Measurements from ENCODE around the gene N4BP2L2.
"Not testable (repeated sequence)": the region's sequence is repeated elsewhere in the genome, so short reads cannot be mapped to it uniquely, and the experiment has no call there.

The N4BP2L2 gene

GRCh38 chr13:32538621-32539246 lies at the start of gene N4BP2L2:
TSS of gene N4BP2L2 (minus strand) at chr13:32538795. CDS start at chr13:32537027, 1,768 bp downstream.
- Mint-ChIP-seq H3K4me3 (peak within 1 kb of the TSS; percentile 98), H3K27ac (peak within 1 kb of the TSS; percentile 98), H3K36me3 (ENCODE audit: low read depth) (peaks cover 30% of the 10 kb centered on the region), H3K4me1 (ENCODE audit: low read depth) (peaks cover 49% of the 10 kb centered on the region), H3K27me3 (no peaks in the 10 kb centered on the region), H3K9me3 (no peaks in the 10 kb centered on the region)

GRCh38 chr13:32587811-32588170 lies 49.2 kb upstream of the N4BP2L2 start:
- Mint-ChIP-seq H3K4me1 (ENCODE audit: low read depth) (peaks cover 53% of the 10 kb centered on the region), H3K9me3 (no peaks in the 10 kb centered on the region), H3K27ac (peak overlapping the region; percentile 95), H3K27me3 (peaks cover 10% of the 10 kb centered on the region), H3K36me3 (ENCODE audit: low read depth) (no peaks in the 10 kb centered on the region), H3K4me3 (peak overlapping the region; percentile 87)

- Mint-ChIP-seq H3K4me1 (ENCODE audit: low read depth) (peaks cover 48% of the 10 kb centered on the region), H3K9me3 (no peaks in the 10 kb centered on the region), H3K4me3 (peak overlapping the region; percentile 87), H3K36me3 (ENCODE audit: low read depth) (no peaks in the 10 kb centered on the region), H3K27ac (peak overlapping the region; percentile 95), H3K27me3 (peaks cover 10% of the 10 kb centered on the region)
These were observed 48.6 kb upstream of the N4BP2L2 start for GRCh38 chr13:32587011-32587810.

- no peaks in the 10 kb centered on the region for H3K9me3 Mint-ChIP-seq
- H3K4me3 Mint-ChIP-seq, result peak within 1 kb of the TSS; percentile 87
- no peaks in the 10 kb centered on the region for H3K36me3 Mint-ChIP-seq (ENCODE audit: low read depth)
- H3K27ac Mint-ChIP-seq, result peak within 1 kb of the TSS; percentile 95
- H3K27me3 Mint-ChIP-seq, result peaks cover 10% of the 10 kb centered on the region
- H3K4me1 Mint-ChIP-seq (ENCODE audit: low read depth), result peaks cover 41% of the 10 kb centered on the region
These were observed 47.7 kb upstream of the N4BP2L2 start, which contains the start of gene PDS5B for GRCh38 chr13:32586080-32586900. TSS of gene PDS5B (plus strand) at chr13:32586452. CDS start at chr13:32648773, 62,321 bp downstream.

GRCh38 chr13:32585550-32586079 lies 47.0 kb upstream of the N4BP2L2 start:
- H3K36me3 Mint-ChIP-seq (ENCODE audit: low read depth), result no peaks in the 10 kb centered on the region
- peaks cover 40% of the 10 kb centered on the region for H3K4me1 Mint-ChIP-seq (ENCODE audit: low read depth)
- peaks cover 10% of the 10 kb centered on the region for H3K27me3 Mint-ChIP-seq
- H3K4me3 Mint-ChIP-seq, result peak overlapping the region; percentile 87
- no peaks in the 10 kb centered on the region for H3K9me3 Mint-ChIP-seq
- H3K27ac Mint-ChIP-seq, result peak overlapping the region; percentile 70

- no peak overlapping the region for H3K27ac Mint-ChIP-seq
- H3K36me3 Mint-ChIP-seq (ENCODE audit: low read depth), result no peaks in the 10 kb centered on the region
- H3K27me3 Mint-ChIP-seq, result peaks cover 10% of the 10 kb centered on the region
- H3K9me3 Mint-ChIP-seq, result no peaks in the 10 kb centered on the region
- no peak overlapping the region for H3K4me3 Mint-ChIP-seq
- H3K4me1 Mint-ChIP-seq (ENCODE audit: low read depth), result peaks cover 15% of the 10 kb centered on the region
These were observed 44.4 kb upstream of the N4BP2L2 start for GRCh38 chr13:32582991-32583390.

GRCh38 chr13:32582281-32582680 lies 43.7 kb upstream of the N4BP2L2 start:
- no peak overlapping the region for H3K4me3 Mint-ChIP-seq

GRCh38 chr13:32581177-32581786 lies 42.7 kb upstream of the N4BP2L2 start:
- Mint-ChIP-seq H3K36me3 (ENCODE audit: low read depth) (no peaks in the 10 kb centered on the region), H3K4me1 (ENCODE audit: low read depth) (peaks cover 11% of the 10 kb centered on the region), H3K27me3 (peaks cover 10% of the 10 kb centered on the region), H3K4me3 (no peak overlapping the region), H3K27ac (no peak overlapping the region), H3K9me3 (peaks cover 10% of the 10 kb centered on the region)

More at GRCh38 chr13:32582281-32582680, 43.7 kb upstream of the N4BP2L2 start:
- H3K36me3 Mint-ChIP-seq (ENCODE audit: low read depth), result no peaks in the 10 kb centered on the region
- H3K27me3 Mint-ChIP-seq, result peaks cover 10% of the 10 kb centered on the region
- H3K4me1 Mint-ChIP-seq (ENCODE audit: low read depth), result peaks cover 11% of the 10 kb centered on the region
- H3K9me3 Mint-ChIP-seq, result peaks cover 3% of the 10 kb centered on the region
- H3K27ac Mint-ChIP-seq, result no peak overlapping the region

GRCh38 chr13:32577032-32577431 lies 38.4 kb upstream of the N4BP2L2 start:
- Mint-ChIP-seq H3K36me3 (ENCODE audit: low read depth) (no peaks in the 10 kb centered on the region), H3K4me3 (no peak overlapping the region), H3K4me1 (ENCODE audit: low read depth) (no peaks in the 10 kb centered on the region), H3K27me3 (no peaks in the 10 kb centered on the region), H3K27ac (no peak overlapping the region), H3K9me3 (peaks cover 10% of the 10 kb centered on the region)

GRCh38 chr13:32575687-32576086 lies 37.1 kb upstream of the N4BP2L2 start:
- H3K27me3 Mint-ChIP-seq; H3K27ac Mint-ChIP-seq; H3K4me1 Mint-ChIP-seq (ENCODE audit: low read depth); H3K4me3 Mint-ChIP-seq; H3K36me3 Mint-ChIP-seq (ENCODE audit: low read depth); H3K9me3 Mint-ChIP-seq: not testable (repeated sequence)

GRCh38 chr13:32560842-32561241 lies 22.2 kb upstream of the N4BP2L2 start:
- H3K27me3 Mint-ChIP-seq; H3K36me3 Mint-ChIP-seq (ENCODE audit: low read depth); H3K4me3 Mint-ChIP-seq; H3K27ac Mint-ChIP-seq; H3K4me1 Mint-ChIP-seq (ENCODE audit: low read depth): not testable (repeated sequence)
- H3K9me3 Mint-ChIP-seq, result peaks cover 18% of the 10 kb centered on the region

GRCh38 chr13:32555613-32556012 lies 17.0 kb upstream of the N4BP2L2 start:
- no peak overlapping the region for H3K4me3 Mint-ChIP-seq
- peak overlapping the region; percentile 57 for H3K27ac Mint-ChIP-seq
- H3K9me3 Mint-ChIP-seq, result peaks cover 3% of the 10 kb centered on the region
- H3K4me1 Mint-ChIP-seq (ENCODE audit: low read depth), result peaks cover 4% of the 10 kb centered on the region
- peaks cover 3% of the 10 kb centered on the region for H3K27me3 Mint-ChIP-seq
- H3K36me3 Mint-ChIP-seq (ENCODE audit: low read depth), result no peaks in the 10 kb centered on the region

- H3K27ac Mint-ChIP-seq, result no peak overlapping the region
- H3K27me3 Mint-ChIP-seq, result peaks cover 3% of the 10 kb centered on the region
- peaks cover 4% of the 10 kb centered on the region for H3K4me1 Mint-ChIP-seq (ENCODE audit: low read depth)
- no peaks in the 10 kb centered on the region for H3K9me3 Mint-ChIP-seq
- no peaks in the 10 kb centered on the region for H3K36me3 Mint-ChIP-seq (ENCODE audit: low read depth)
- H3K4me3 Mint-ChIP-seq, result no peak overlapping the region
These were observed 15.1 kb upstream of the N4BP2L2 start for GRCh38 chr13:32553720-32554119.

GRCh38 chr13:32549788-32550187 lies 11.2 kb upstream of the N4BP2L2 start:
- Mint-ChIP-seq H3K36me3 (ENCODE audit: low read depth) (no peaks in the 10 kb centered on the region), H3K4me1 (ENCODE audit: low read depth) (no peaks in the 10 kb centered on the region), H3K27ac (no peak overlapping the region), H3K4me3 (no peak overlapping the region), H3K9me3 (no peaks in the 10 kb centered on the region), H3K27me3 (peaks cover 3% of the 10 kb centered on the region)

All from stimulated activated naive CD8-positive, alpha-beta T cell treated with anti-CD3 and anti-CD28 coated beads, Interleukin-15, Interleukin-2, amounts not matched to agents 100 ng/mL and 50 ng/mL, for 24 hours (primary cell).